HG03432 (cell line): Measurements from ENCODE around the gene ANGEL1.

ENCODE experiments used
- ATAC-seq: cut with Tn5 transposase; IDR thresholded peaks from one replicate; pipeline ENCODE4 v1.9.1; 2021; ENCODE audit warnings: mild to moderate bottlenecking, moderate library complexity; ENCODE audit not compliant: unreplicated experiment

ANGEL1 gene

DNA sequence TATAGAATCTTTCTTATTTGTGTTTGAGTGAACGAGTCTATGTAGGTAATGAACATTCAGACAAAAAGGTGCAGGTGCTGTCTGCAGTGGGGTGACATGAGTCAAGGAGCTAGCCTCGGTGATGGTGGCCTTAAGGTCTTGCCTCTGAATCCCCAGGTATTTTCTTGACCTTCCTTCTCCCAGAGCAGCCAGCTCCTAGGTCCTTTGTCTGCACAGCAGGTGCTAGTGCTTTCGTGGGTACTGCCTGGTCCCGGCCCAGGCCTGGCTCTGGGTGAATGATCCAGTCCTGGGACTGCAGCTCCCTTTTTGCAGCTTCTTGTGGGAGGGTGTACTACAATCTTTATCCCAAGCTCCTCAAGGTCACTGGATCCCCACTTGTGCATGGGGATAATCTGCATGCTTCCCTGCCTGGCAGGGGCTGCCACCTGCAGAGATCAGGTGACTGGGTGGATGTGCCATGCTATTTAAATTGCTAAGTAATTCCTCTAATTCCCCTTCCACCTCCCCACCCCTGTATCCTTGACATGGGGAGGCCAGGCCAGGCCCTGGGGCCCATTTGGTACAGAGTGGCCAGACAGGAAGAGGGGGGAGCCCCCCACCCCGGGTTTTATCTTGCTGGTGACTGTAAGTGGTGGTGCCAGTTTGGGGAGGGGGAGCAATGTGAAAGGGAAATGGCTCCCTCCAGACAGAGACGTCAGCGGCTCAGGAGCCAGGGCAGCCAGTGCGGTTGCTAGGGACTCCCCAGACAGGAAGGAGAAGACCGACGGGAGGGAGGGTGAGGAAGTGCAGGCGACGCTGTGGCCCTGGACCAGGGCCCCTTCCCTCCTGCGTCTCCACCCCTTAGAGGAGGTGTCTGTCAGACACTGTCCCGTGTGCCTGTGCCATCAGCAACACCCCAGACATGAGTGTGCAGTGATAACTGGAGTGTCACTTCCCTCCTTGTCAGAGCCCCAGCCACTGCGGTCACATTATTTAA is 44.7 kb downstream of the ANGEL1 start:
- peak; percentile 94 for ATAC-seq

- no peak for ATAC-seq
These were observed 47.2 kb downstream of the ANGEL1 start for GRCh38 chr14:76765461-76765931.

DNA sequence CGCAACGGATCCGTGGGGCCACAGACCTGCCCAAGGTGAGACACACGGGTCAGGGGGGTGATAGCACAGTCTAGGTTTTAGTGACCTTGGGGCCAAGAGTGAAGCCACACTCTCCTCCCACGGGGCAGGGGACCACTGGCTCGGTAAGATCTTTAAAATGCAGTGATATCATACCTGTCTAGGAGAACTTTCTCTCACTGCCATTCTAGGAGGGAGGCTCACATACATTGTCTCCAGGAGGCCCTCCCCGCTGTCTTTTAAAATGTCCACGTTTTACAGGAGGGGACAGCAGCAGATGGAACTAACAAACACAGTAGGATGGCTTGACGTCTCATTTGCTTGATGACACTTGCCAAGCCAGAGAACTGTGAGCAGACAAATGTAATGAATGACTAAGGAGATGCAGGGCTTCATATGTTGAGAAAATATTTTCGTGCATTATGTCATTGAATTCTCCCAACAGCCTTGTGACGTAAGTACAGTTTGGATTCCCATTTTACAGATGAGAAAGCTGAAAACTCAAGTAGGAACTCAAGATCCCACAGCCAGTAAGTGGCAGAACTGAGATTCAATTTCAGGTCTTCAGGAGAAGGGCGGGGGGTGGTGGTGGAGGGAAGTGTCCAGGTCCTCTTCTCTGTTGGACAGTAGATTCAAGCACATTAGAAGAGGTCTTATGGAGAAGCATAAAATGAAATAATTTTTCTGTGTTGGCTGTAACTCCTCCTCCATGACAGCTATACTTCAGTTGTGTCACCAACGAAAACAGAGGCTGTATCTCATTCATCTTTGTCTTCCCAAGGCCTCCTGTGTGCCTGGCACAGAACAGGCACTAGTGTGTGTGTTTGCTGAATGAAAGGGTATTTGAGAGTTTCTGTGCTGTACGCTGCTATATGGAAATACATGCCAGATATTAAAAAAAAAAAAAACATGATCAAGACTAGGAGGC is 49.3 kb downstream of the ANGEL1 start:
- no peak for ATAC-seq

DNA sequence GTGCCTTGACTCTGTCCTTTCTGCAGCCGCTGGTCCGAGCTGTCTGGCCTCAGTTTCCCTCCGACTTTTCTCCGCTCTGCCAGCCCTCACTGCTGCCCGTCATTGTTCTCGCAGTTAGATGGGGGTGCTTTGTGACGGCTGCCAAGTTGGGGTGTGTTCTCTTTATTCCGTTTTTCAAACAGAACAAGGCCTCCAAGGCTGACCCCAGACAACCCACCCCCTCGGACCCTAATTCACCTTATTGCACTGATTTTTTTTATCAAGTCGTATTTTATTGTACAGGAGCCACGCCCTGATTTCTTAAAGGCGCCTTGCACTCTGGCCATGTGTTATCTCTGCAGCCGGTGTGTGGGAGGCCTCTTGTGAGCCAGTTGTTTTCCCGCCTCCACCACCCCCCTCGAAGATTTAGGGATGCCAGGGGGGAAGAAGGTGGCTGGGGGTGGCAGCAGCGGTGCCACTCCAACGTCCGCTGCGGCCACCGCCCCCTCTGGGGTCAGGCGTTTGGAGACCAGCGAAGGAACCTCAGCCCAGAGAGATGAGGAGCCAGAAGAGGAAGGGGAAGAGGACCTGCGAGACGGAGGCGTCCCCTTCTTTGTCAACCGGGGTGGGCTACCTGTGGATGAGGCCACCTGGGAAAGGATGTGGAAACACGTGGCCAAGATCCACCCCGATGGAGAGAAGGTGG is 50.1 kb downstream of the ANGEL1 start:
- no peak for ATAC-seq

GRCh38 chr14:76761960-76762410 is 50.7 kb downstream of the ANGEL1 start:
- ATAC-seq: no peak

- ATAC-seq: peak; percentile 84
These were observed 51.3 kb downstream of the ANGEL1 start, which contains the start of gene VASH1 for GRCh38 chr14:76761136-76761959. Gene VASH1 (plus strand): TSS chr14:76761468. CDS start chr14:76762822, 1,354 bp downstream.

- ATAC-seq: no peak
These were observed 52.1 kb downstream of the ANGEL1 start for GRCh38 chr14:76760331-76761135.

DNA sequence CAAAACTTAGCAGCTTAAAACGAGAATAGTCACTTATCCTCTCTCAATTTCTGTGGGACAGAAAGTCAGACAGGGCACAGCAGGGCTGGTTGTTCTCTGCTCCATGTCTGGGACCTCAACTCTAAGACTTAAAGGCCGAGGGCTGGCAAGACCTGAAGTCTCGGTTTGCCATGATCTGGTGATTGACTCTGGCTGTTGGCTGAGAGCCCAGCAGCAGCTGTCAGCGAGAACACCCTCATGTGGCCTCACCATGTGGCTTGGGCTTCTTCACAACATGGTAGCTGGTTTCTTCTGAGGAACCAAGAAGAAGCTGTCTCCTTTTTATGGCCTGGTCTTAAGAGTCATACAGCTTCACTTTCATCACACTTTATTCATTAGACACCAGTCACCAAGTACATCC is 53.1 kb downstream of the ANGEL1 start:
- ATAC-seq: no peak

DNA sequence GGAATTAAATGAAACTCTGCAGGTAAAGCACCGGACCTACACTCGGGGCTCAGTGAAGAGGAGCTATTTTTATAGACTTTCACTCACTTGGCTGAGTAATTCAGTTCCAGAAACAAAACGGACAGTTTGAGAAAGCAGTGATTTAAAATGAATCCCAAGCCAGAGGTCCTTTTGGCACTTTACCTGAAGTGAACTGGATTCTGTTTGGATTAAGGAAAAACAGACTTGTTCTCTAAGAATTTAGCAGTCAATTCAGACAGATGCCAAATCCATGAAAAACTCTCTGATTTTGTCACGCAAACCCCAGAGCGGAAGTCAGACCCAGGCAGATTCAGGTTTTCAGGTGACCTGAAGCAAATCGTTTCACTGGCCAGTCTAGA is 56.3 kb downstream of the ANGEL1 start:
- ATAC-seq: no peak

GRCh38 chr14:76755610-76756370 is 56.9 kb downstream of the ANGEL1 start:
- no peak for ATAC-seq

DNA sequence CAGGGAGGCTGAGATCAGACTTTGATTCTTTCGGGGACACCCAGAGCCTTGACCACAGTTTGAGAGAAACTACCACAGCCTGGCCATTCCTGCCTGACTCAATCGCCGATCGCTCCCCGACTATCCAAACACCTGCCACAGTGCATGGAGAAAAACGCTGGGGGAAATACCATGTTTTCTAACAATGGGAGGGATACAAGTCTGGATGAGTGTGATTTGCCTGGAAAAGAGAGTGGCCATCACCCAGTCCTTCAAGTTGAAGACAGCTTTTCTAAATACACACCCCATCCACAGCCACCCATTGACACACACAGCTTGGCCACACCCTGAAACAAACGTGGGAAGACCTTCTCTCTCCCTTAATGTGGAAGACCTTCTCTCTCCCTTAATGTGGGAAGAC is 58.1 kb downstream of the ANGEL1 start:
- no peak for ATAC-seq

DNA sequence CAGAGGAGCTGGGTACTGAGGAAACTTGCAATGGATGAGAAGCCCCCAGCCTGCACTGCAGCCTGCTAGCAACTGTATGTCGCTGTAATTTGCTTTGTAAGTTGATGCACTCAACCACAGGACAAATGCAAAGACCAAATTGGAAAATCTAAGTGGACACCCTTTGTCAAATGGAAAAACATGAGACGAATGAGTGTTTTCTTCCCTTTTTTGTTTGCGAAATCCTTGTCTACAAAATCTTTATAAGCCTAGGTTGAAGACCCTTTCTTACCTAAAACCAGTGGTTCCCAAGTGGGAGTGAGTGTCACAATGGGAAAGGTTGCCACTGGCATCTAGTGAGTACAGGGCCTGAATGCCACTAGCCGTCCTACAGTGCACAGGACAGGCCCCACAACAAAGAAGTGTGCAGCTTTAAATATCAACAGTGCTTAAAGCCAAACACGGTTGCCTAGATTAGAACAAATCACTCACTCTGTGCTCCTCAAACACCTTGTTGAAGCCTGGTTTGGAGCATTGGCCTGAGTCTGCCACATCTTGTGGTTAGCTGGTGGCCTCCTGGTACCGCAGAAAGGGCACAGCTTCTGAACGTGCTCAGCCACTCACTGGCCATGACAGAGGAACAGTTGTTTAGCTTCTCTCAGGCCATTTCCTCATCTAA is 59.0 kb downstream of the ANGEL1 start:
- ATAC-seq: no peak

DNA sequence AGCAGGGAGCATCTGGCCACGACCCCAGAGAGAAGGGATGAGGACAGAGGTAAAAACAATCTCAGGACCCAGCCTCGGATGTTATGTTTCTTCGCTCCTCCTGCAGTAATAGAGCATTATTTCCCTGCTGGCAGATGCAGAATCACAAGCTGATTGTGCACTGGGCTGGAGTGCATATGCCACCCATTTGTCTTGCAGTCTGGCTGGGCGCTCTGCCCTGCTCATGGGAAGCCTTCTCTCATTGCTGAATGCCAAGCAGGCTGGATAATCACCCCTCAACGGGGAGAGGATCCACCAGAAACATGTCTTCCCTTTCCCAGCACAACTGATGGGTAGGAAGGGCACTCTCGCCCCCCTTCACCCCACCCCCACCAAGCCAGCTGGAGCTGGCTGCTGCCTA is 59.9 kb downstream of the ANGEL1 start:
- no peak for ATAC-seq

DNA sequence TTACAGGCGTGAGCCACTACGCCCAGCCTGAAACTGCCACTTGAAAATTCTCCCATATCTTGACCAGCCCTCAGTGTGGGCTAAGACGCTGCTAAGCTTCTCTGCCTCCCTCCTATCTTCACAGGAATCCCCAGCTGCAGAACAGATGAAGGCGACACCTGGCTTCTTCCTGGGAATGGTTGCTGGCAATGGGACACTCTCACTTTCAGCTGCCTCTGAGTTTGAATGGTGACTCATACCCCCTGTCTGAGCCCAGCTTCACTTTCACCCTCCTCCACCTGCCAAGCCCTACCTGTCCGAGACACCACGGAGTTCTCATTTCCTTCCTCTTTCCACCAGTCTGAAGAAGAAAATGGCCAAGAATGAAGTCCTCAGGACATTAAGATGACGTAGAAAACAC is 69.7 kb downstream of the ANGEL1 start:
- no peak for ATAC-seq

DNA sequence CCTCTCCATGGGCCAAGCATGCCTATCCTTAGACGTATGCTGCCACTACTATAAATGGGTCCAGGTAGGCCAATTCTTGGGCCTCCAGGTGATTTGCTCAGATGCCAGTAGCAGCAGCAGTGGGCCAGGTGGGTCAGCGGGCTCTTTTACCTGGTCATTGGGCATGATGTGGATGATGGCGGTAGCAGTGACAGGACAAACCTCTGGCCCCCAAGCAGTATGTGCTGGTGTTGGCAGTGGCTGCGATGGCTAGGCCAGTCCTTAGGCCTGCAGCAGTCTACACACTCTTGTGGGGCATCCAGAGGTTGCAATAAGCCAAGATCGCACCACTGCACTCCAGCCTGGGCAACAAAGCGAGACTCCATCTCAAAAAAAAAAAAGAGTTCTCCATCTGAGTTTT is 70.5 kb downstream of the ANGEL1 start:
- no peak for ATAC-seq

DNA sequence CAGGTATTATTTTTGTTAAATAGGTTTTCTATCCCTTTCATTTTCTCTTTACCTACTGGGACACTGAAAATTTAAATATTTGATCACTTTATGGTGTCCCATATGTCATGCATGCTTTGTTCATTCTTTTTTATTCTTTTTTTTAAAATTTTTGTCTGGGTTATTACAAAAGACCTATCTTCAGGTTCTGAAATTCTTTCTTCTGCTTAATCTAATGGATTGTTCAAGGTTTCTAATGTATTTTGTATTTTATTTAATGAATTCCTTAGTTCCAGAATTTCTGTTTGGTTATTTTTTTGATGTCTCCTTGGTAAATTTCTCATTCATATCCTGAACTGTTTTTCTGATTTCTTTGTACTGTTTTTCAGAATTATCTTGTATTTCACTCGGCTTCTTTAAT is 71.6 kb downstream of the ANGEL1 start:
- ATAC-seq: no peak
